IPS DF 4.7 (cell line): ENCODE data around the gene DOCK3.

Experiments used
- DNase-seq: peaks from one replicate; pipeline ENCODE4 v3.0.0-alpha.2; 2013; ENCODE audit warnings: low spot score; ENCODE audit errors: extremely low read depth

DOCK3 gene

GRCh38 chr3:50674349-50675178, at the start of gene DOCK3:
DOCK3 (plus strand) TSS chr3:50674927; CDS start chr3:50675264, 337 bp downstream.
- no peak for DNase-seq

GRCh38 chr3:50625231-50626182, 49.2 kb upstream of the DOCK3 start:
- DNase-seq = no peak

GRCh38 chr3:50626401-50626800, 48.3 kb upstream of the DOCK3 start:
- DNase-seq = no peak

- DNase-seq = no peak
These were observed 47.2 kb upstream of the DOCK3 start for GRCh38 chr3:50627407-50628051.

- DNase-seq = no peak
These were observed 46.1 kb upstream of the DOCK3 start for GRCh38 chr3:50628601-50629000.

- no peak for DNase-seq
These were observed 44.3 kb upstream of the DOCK3 start for GRCh38 chr3:50630394-50630793.

GRCh38 chr3:50630877-50631276, 43.9 kb upstream of the DOCK3 start:
- DNase-seq = no peak

GRCh38 chr3:50632450-50632849, 42.3 kb upstream of the DOCK3 start:
- DNase-seq = no peak

GRCh38 chr3:50633230-50633790, 41.4 kb upstream of the DOCK3 start:
- no peak for DNase-seq

GRCh38 chr3:50635066-50635465, 39.7 kb upstream of the DOCK3 start:
- no peak for DNase-seq

GRCh38 chr3:50637011-50637410, 37.7 kb upstream of the DOCK3 start:
- DNase-seq = no peak

GRCh38 chr3:50637945-50638344, 36.8 kb upstream of the DOCK3 start:
- DNase-seq = no peak

- no peak for DNase-seq
These were observed 35.7 kb upstream of the DOCK3 start for GRCh38 chr3:50639055-50639494.

GRCh38 chr3:50642382-50642781, 32.3 kb upstream of the DOCK3 start:
- DNase-seq = no peak

GRCh38 chr3:50644561-50644960, 30.2 kb upstream of the DOCK3 start:
- DNase-seq = no peak

GRCh38 chr3:50645378-50645777, 29.3 kb upstream of the DOCK3 start:
- no peak for DNase-seq

- DNase-seq = no peak
These were observed 26.4 kb upstream of the DOCK3 start for GRCh38 chr3:50648313-50648712.

GRCh38 chr3:50648944-50649343, 25.8 kb upstream of the DOCK3 start:
- DNase-seq = no peak

GRCh38 chr3:50649451-50649931, 25.2 kb upstream of the DOCK3 start:
- no peak for DNase-seq

GRCh38 chr3:50650018-50650417, 24.7 kb upstream of the DOCK3 start:
- no peak for DNase-seq

GRCh38 chr3:50651445-50651844, 23.3 kb upstream of the DOCK3 start:
- DNase-seq = no peak
